Endothelial cell of umbilical vein (primary cell): ENCODE data around the gene ITGB3BP.

Experiments
- CTCF ChIP-seq, 2 donors: IDR thresholded peaks; 1 replicate in 1 of 2; 2 replicates in 1 of 2; pipeline ENCODE4 v1.5.1; 2011; ENCODE audit warnings: low read length in 2 of 2, mild to moderate bottlenecking in 2 of 2, moderate library complexity in 2 of 2, control low read depth in 1 of 2, inconsistent platforms in 1 of 2, low read depth in 1 of 2; ENCODE audit not compliant: insufficient read depth in 1 of 2; ENCODE audit errors: extremely low read depth in 1 of 2
- EZH2 ChIP-seq: IDR thresholded peaks from 2 replicates; pipeline ENCODE4 v1.6.1; 2012; ENCODE audit warnings: borderline replicate concordance, low read depth, mild to moderate bottlenecking, moderate library complexity, low read length, inconsistent platforms; ENCODE audit not compliant: severe bottlenecking
- GATA2 ChIP-seq: IDR thresholded peaks from 2 replicates; pipeline ENCODE4 v1.7.0; 2011; ENCODE audit warnings: low read depth, mild to moderate bottlenecking, moderate library complexity, mixed read lengths, low read length; ENCODE audit not compliant: insufficient read length, insufficient read depth
- POLR2A ChIP-seq: IDR thresholded peaks from 2 replicates; pipeline ENCODE4 v1.6.1; 2012; ENCODE audit warnings: low read depth, mild to moderate bottlenecking, control low read depth, low read length
- POLR2AphosphoS5 ChIP-seq: IDR thresholded peaks from 2 replicates; pipeline ENCODE4 v1.6.1; 2012; ENCODE audit warnings: low read depth, mild to moderate bottlenecking, control low read depth, low read length, moderate library complexity; ENCODE audit not compliant: insufficient read depth
- TF ChIP-seq, protein P1 (sequence below): IDR thresholded peaks from 2 replicates; pipeline ENCODE4 v1.6.1; 2011; ENCODE audit not compliant: insufficient read depth, insufficient read length

GRCh38 chr1:63429281-63429680 lies 93.7 kb downstream of the ITGB3BP start:
- no peak for TF ChIP-seq CTCF (IDR thresholded peaks at IDR 0.05; ENCODE audit: extremely low read depth in 1 of 2, insufficient read depth in 1 of 2, low read depth in 1 of 2, low read length in 2 of 2)
- no peak for TF ChIP-seq GATA2
- no peak for TF ChIP-seq POLR2AphosphoS5
- TF ChIP-seq, protein P1, sequence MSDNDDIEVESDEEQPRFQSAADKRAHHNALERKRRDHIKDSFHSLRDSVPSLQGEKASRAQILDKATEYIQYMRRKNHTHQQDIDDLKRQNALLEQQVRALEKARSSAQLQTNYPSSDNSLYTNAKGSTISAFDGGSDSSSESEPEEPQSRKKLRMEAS, result no peak
- no peak for TF ChIP-seq EZH2
- TF ChIP-seq POLR2A, result no peak
